A549 (cell line): ENCODE results near the gene MANF.

Source experiments
- CBX2 ChIP-seq: fragments of 200-600 bp; sonication (generic); IDR thresholded peaks from 2 replicates; pipeline ENCODE4 v1.6.1; 2016; ENCODE audit warnings: low read depth, mild to moderate bottlenecking, borderline replicate concordance
- POLR2A ChIP-seq: IDR thresholded peaks from 2 replicates; pipeline ENCODE4 v1.6.1; 2012; ENCODE audit warnings: mild to moderate bottlenecking, low read length
- TF ChIP-seq, protein P1 (sequence below): fragments of 200-600 bp; sonication (generic); IDR thresholded peaks from 2 replicates; pipeline ENCODE4 v1.6.1; 2016; ENCODE audit warnings: antibody characterized with exemption, mild to moderate bottlenecking, moderate library complexity
- TF ChIP-seq, protein P2 (sequence below): fragments of >200 bp; sonication (Bioruptor Twin); formaldehyde crosslinking; IDR thresholded peaks from 3 replicates; pipeline ENCODE4 v1.5.1; 2016

DNA sequence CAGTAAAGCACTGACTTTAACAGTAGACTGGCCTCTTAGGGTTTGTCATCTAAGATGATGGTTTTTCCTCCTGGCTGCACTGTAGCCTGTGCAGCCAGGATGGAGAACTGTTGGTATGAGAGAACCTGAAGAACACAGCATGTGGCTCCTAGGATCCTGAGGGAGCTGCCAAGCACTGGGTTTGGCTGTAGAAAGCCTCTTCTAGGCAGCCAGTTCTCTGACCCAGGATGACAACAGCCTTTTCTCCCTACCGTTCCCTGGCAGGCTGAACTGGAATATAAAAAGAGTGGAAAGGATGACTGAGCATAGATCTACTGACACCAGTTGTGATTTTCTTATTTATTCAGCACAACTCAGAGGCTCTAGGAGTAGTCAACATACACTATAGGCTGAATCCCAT lies 34.3 kb upstream of the MANF start:
- TF ChIP-seq, protein P1, sequence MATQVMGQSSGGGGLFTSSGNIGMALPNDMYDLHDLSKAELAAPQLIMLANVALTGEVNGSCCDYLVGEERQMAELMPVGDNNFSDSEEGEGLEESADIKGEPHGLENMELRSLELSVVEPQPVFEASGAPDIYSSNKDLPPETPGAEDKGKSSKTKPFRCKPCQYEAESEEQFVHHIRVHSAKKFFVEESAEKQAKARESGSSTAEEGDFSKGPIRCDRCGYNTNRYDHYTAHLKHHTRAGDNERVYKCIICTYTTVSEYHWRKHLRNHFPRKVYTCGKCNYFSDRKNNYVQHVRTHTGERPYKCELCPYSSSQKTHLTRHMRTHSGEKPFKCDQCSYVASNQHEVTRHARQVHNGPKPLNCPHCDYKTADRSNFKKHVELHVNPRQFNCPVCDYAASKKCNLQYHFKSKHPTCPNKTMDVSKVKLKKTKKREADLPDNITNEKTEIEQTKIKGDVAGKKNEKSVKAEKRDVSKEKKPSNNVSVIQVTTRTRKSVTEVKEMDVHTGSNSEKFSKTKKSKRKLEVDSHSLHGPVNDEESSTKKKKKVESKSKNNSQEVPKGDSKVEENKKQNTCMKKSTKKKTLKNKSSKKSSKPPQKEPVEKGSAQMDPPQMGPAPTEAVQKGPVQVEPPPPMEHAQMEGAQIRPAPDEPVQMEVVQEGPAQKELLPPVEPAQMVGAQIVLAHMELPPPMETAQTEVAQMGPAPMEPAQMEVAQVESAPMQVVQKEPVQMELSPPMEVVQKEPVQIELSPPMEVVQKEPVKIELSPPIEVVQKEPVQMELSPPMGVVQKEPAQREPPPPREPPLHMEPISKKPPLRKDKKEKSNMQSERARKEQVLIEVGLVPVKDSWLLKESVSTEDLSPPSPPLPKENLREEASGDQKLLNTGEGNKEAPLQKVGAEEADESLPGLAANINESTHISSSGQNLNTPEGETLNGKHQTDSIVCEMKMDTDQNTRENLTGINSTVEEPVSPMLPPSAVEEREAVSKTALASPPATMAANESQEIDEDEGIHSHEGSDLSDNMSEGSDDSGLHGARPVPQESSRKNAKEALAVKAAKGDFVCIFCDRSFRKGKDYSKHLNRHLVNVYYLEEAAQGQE = no peak
- TF ChIP-seq, protein P2, sequence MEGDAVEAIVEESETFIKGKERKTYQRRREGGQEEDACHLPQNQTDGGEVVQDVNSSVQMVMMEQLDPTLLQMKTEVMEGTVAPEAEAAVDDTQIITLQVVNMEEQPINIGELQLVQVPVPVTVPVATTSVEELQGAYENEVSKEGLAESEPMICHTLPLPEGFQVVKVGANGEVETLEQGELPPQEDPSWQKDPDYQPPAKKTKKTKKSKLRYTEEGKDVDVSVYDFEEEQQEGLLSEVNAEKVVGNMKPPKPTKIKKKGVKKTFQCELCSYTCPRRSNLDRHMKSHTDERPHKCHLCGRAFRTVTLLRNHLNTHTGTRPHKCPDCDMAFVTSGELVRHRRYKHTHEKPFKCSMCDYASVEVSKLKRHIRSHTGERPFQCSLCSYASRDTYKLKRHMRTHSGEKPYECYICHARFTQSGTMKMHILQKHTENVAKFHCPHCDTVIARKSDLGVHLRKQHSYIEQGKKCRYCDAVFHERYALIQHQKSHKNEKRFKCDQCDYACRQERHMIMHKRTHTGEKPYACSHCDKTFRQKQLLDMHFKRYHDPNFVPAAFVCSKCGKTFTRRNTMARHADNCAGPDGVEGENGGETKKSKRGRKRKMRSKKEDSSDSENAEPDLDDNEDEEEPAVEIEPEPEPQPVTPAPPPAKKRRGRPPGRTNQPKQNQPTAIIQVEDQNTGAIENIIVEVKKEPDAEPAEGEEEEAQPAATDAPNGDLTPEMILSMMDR = no peak
- no peak for TF ChIP-seq CBX2
- TF ChIP-seq POLR2A = no peak
